HCT116 (cell line): ENCODE results near the gene ACOXL. TPM values are rescaled to one million over a fixed set of nuclear protein-coding genes. Genes with fewer than 3 reads are reported as not detected.

Experiments used
- ATAC-seq: fragments of 200-7000 bp; cut with Tn5 transposase; 2 replicates; pipeline ENCODE4 v1.9.1; 2020; ENCODE audit warnings: mild to moderate bottlenecking, moderate library complexity
- BruUV-seq: library from RNA; stranded (reverse); fragments of 400-500 nt; replicated peaks from 2 replicates; lab custom pipeline; 2021; lab: Mats Ljungman, UMichigan
- CTCF ChIA-PET: fragments of 300-600 bp; sonication (Branson Sonifier 250); formaldehyde crosslinking; loops from one replicate; lab custom pipeline; 2021; ENCODE audit warnings: antibody characterized with exemption; lab: Charles Lee
- POLR2A ChIA-PET: fragments of 300-600, 350-600 bp; sonication (Branson Sonifier 250); formaldehyde crosslinking; loops from one replicate; lab custom pipeline; 2021; ENCODE audit warnings: antibody characterized with exemption; lab: Charles Lee
- RAD21 ChIA-PET, 2 experiments: fragments of 300-600 bp; sonication (Branson Sonifier 250); formaldehyde crosslinking; loops; one replicate each; lab custom pipeline; 2023; ENCODE audit warnings: low total read pairs in 2 of 2; ENCODE audit not compliant: uncharacterized antibody in 2 of 2, unreplicated experiment in 2 of 2, low non-redundant PET in 1 of 2; lab: Charles Lee
- DNase-seq: peaks from one replicate; pipeline ENCODE4 v3.0.0-alpha.2; 2010; ENCODE audit warnings: low read depth, low spot score
- H2AFZ ChIP-seq: fragments of 200-600 bp; shearing (Covaris generic), sonication (generic); 2 replicates; pipeline ENCODE4 v1.6.1; 2017; ENCODE audit warnings: low read depth, mixed run types, mixed read lengths, antibody characterized with exemption, low read length; ENCODE audit not compliant: poor library complexity, severe bottlenecking
- H3K27ac ChIP-seq: 2 replicates; pipeline ENCODE4 v1.5.1; 2012; ENCODE audit warnings: low read depth, low read length
- H3K27me3 ChIP-seq: fragments of 200-600 bp; sonication (generic); 2 replicates; pipeline ENCODE4 v1.6.1; 2016; ENCODE audit warnings: mixed run types, low read length, mixed read lengths; ENCODE audit not compliant: insufficient read depth
- H3K36me3 ChIP-seq, 2 experiments: fragments of 200-500 bp in 1 of 2; fragments of 200-600 bp in 1 of 2; sonication (Bioruptor generic) in 1 of 2; sonication (generic) in 1 of 2; 2 replicates each; pipeline versions ENCODE4 v1.5.1 to v1.6.1; 2014 to 2016; ENCODE audit warnings: low read length in 2 of 2, inconsistent platforms in 1 of 2, mixed read lengths in 1 of 2, mixed run types in 1 of 2; ENCODE audit not compliant: insufficient read depth in 2 of 2, control insufficient read depth in 1 of 2
- H3K4me1 ChIP-seq, 2 experiments: fragments of 200-600 bp in 1 of 2; sonication (generic) in 1 of 2; 2 replicates each; pipeline versions ENCODE4 v1.5.1 to v1.6.1; 2012 to 2017; ENCODE audit warnings: low read length in 2 of 2, inconsistent platforms in 1 of 2, mild to moderate bottlenecking in 1 of 2, mixed read lengths in 1 of 2, mixed run types in 1 of 2, moderate library complexity in 1 of 2; ENCODE audit not compliant: insufficient read depth in 2 of 2, control insufficient read depth in 1 of 2
- H3K4me2 ChIP-seq: fragments of 200-600 bp; sonication (generic); 2 replicates; pipeline ENCODE4 v1.6.1; 2017; ENCODE audit warnings: mixed run types, low read length, mixed read lengths
- H3K4me3 ChIP-seq, 2 experiments: fragments of 200-600 bp in 1 of 2; sonication (generic) in 1 of 2; replicated peaks in 1 of 2; 2 replicates each; pipeline ENCODE4 v1.5.1; 2011 to 2016; ENCODE audit warnings: low read length in 2 of 2, control low read depth in 1 of 2, low read depth in 1 of 2, mild to moderate bottlenecking in 1 of 2, mixed read lengths in 1 of 2, mixed run types in 1 of 2
- H3K79me2 ChIP-seq: fragments of 200-600 bp; sonication (generic); 2 replicates; pipeline ENCODE4 v1.6.1; 2017; ENCODE audit warnings: mild to moderate bottlenecking, mixed run types, low read length, moderate library complexity, mixed read lengths; ENCODE audit not compliant: insufficient read depth
- H3K9ac ChIP-seq: fragments of 200-600 bp; sonication (generic); 2 replicates; pipeline ENCODE4 v1.6.1; 2016; ENCODE audit warnings: low read length, mixed read lengths
- H3K9me2 ChIP-seq: fragments of 200-600 bp; sonication (generic), shearing (Covaris generic); 2 replicates; pipeline ENCODE4 v1.6.1; 2017; ENCODE audit warnings: mixed run types, mild to moderate bottlenecking, moderate library complexity; ENCODE audit not compliant: insufficient read depth
- H3K9me3 ChIP-seq, 2 experiments: fragments of 200-500 bp in 1 of 2; fragments of 200-600 bp in 1 of 2; sonication (Bioruptor generic) in 1 of 2; sonication (generic) in 1 of 2; 2 replicates each; pipeline ENCODE4 v1.6.1; 2014 to 2017; ENCODE audit warnings: low read length in 2 of 2, mixed read lengths in 2 of 2, inconsistent platforms in 1 of 2, low read depth in 1 of 2, mild to moderate bottlenecking in 1 of 2, mixed run types in 1 of 2, moderate library complexity in 1 of 2; ENCODE audit not compliant: control insufficient read depth in 1 of 2, insufficient read depth in 1 of 2
- H4K20me1 ChIP-seq: fragments of 200-600 bp; sonication (generic), shearing (Covaris generic); 2 replicates; pipeline ENCODE4 v1.6.1; 2017; ENCODE audit warnings: mixed run types, mild to moderate bottlenecking, moderate library complexity; ENCODE audit not compliant: insufficient read depth
- CBX3 ChIP-seq: IDR thresholded peaks from 2 replicates; pipeline ENCODE4 v1.6.1; 2012; ENCODE audit warnings: low read depth
- CEBPB ChIP-seq: IDR thresholded peaks from 2 replicates; pipeline ENCODE4 v1.6.1; 2012; ENCODE audit warnings: low read depth
- EGR1 ChIP-seq: IDR thresholded peaks from 2 replicates; pipeline ENCODE4 v1.6.1; 2012; ENCODE audit warnings: low read depth
- FOSL1 ChIP-seq: IDR thresholded peaks from 2 replicates; pipeline ENCODE4 v1.6.1; 2012; ENCODE audit warnings: low read depth
- JUND ChIP-seq: IDR thresholded peaks from 2 replicates; pipeline ENCODE4 v1.6.1; 2012
- POLR2A ChIP-seq: IDR thresholded peaks from 2 replicates; pipeline ENCODE4 v1.7.0; 2011; ENCODE audit warnings: borderline replicate concordance; ENCODE audit not compliant: insufficient read depth, insufficient read length; ENCODE audit errors: extremely low read depth
- POLR2AphosphoS5 ChIP-seq: IDR thresholded peaks from 2 replicates; pipeline ENCODE4 v1.6.1; 2011; ENCODE audit warnings: mild to moderate bottlenecking, low read depth, low read length, moderate library complexity
- SIN3A ChIP-seq: IDR thresholded peaks from 2 replicates; pipeline ENCODE4 v1.6.1; 2012; ENCODE audit warnings: low read depth
- SP1 ChIP-seq: IDR thresholded peaks from 2 replicates; pipeline ENCODE4 v1.6.1; 2012; ENCODE audit warnings: low read depth
- SRF ChIP-seq: IDR thresholded peaks from 2 replicates; pipeline ENCODE4 v1.6.1; 2012; ENCODE audit warnings: low read depth
- YY1 ChIP-seq: IDR thresholded peaks from 2 replicates; pipeline ENCODE4 v1.6.1; 2011; ENCODE audit warnings: low read length, low read depth, moderate library complexity, mild to moderate bottlenecking; ENCODE audit not compliant: insufficient replicate concordance; ENCODE audit errors: extremely low read depth
- ZFX ChIP-seq: fragments of 450-650 bp; IDR thresholded peaks from 2 replicates; pipeline ENCODE4 v1.6.1; 2017
- intact Hi-C: fragments of 100-400 bp; cut with micrococcal nuclease; formaldehyde crosslinking; loops from 2 replicates; pipeline ENCODE4 v1.10.0; 2022
- total RNA-seq: library from RNA; stranded (reverse); gene quantifications from one replicate; pipeline ENCODE4 v1.2.1, GENCODE V29; 2021; ENCODE audit not compliant: unreplicated experiment
- TF ChIP-seq, protein P1 (sequence below), 3 experiments: fragments of 200-600 bp in 1 of 3; sonication (generic) in 1 of 3; IDR thresholded peaks in 2 of 3; conservative IDR thresholded peaks in 1 of 3; 2 replicates each; pipeline ENCODE4 v1.5.1; 2012 to 2017; ENCODE audit warnings: low read depth in 2 of 3, low read length in 2 of 3, antibody characterized with exemption in 1 of 3, borderline replicate concordance in 1 of 3, control low read depth in 1 of 3, mild to moderate bottlenecking in 1 of 3, mixed read lengths in 1 of 3, mixed run types in 1 of 3, moderate library complexity in 1 of 3; ENCODE audit not compliant: insufficient read depth in 1 of 3
- TF ChIP-seq, protein P2 (sequence below): IDR thresholded peaks from 2 replicates; pipeline ENCODE4 v1.6.1; 2012
- TF ChIP-seq, protein P3 (sequence below): IDR thresholded peaks from 2 replicates; pipeline ENCODE4 v1.6.1; 2011; ENCODE audit warnings: mild to moderate bottlenecking, low read length, moderate library complexity; ENCODE audit not compliant: insufficient replicate concordance; ENCODE audit errors: extremely low read depth
- TF ChIP-seq, protein P4 (sequence below): IDR thresholded peaks from 2 replicates; pipeline ENCODE4 v1.6.1; 2012

ACOXL gene
- total RNA-seq, 1 experiment from 2014 or later: 5.5 TPM

DNA sequence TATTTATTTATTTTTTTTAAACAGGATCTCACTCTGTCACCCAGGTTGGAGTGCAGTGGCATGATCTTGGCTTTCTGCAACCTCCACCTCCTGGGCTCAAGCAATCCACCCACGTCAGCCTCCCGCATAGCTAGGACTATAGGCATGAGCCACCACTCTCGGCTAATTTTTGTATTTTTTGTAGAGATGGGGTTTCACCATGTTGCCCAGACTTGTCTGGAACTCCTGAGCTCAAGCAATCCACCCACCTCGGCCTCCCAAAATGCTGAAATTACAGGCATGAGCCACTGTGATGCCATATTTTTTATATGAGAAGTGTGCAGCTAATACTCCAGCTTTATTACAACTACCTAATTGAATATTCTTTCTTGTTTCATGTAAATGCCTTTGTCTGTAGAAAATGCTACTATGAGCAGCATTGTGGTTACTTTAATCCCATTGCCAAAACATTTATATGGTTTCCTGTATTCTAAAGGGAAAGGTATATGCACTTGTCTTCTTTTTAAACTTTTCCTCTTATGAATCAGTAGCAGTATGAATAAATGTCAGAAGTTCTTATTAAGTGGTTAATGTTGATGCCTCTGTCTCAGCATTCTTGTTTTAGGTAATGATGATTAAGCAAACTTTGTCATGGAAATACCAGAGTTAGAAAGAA, 378.9 kb downstream of the ACOXL start:
- ATAC-seq: no peak
- Histone ChIP-seq H3K27me3 (no peaks in the 10 kb centered on the region), H3K4me2 (no peak overlapping the region), H3K4me1 (peaks cover 1 to 16% of the 10 kb centered on the region in 2 experiments), H3K4me3 (no peak overlapping the region), H3K27ac (no peak overlapping the region), H3K9me2 (no peaks in the 10 kb centered on the region), H3K36me3 (no peaks in the 10 kb centered on the region), H3K9ac (no peak overlapping the region), H4K20me1 (no peaks in the 10 kb centered on the region), H2AFZ (no peak overlapping the region), H3K79me2 (no peaks in the 10 kb centered on the region), H3K9me3 (no peaks in the 10 kb centered on the region)
- ChIA-PET POLR2A (interaction anchor here (1.2 kb wide), 1 partner anchor 9 kb away, joined by 4 read pairs; the partner anchor contains the start of gene BCL2L11), CTCF (no interaction called here), RAD21 (no interaction called here)
- BruUV-seq: no TSS peak
- intact Hi-C loops: no loop called here
- TF ChIP-seq JUND (no peak), SIN3A (no peak), SP1 (no peak), POLR2AphosphoS5 (no peak), FOSL1 (no peak), CBX3 (no peak), SRF (no peak), CEBPB (no peak), YY1 (no peak), EGR1 (no peak), ZFX (no peak), POLR2A (no peak)
- TF ChIP-seq, protein P1, sequence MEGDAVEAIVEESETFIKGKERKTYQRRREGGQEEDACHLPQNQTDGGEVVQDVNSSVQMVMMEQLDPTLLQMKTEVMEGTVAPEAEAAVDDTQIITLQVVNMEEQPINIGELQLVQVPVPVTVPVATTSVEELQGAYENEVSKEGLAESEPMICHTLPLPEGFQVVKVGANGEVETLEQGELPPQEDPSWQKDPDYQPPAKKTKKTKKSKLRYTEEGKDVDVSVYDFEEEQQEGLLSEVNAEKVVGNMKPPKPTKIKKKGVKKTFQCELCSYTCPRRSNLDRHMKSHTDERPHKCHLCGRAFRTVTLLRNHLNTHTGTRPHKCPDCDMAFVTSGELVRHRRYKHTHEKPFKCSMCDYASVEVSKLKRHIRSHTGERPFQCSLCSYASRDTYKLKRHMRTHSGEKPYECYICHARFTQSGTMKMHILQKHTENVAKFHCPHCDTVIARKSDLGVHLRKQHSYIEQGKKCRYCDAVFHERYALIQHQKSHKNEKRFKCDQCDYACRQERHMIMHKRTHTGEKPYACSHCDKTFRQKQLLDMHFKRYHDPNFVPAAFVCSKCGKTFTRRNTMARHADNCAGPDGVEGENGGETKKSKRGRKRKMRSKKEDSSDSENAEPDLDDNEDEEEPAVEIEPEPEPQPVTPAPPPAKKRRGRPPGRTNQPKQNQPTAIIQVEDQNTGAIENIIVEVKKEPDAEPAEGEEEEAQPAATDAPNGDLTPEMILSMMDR (IDR thresholded peaks at IDR 0.05 in 2 of 3, conservative IDR thresholded peaks at IDR 0.05 in 1 of 3; ENCODE audit: borderline replicate concordance in 1 of 3, insufficient read depth in 1 of 3, low read depth in 2 of 3, low read length in 2 of 3): no peak
- TF ChIP-seq, protein P2, sequence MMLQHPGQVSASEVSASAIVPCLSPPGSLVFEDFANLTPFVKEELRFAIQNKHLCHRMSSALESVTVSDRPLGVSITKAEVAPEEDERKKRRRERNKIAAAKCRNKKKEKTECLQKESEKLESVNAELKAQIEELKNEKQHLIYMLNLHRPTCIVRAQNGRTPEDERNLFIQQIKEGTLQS: no peak
- TF ChIP-seq, protein P3, sequence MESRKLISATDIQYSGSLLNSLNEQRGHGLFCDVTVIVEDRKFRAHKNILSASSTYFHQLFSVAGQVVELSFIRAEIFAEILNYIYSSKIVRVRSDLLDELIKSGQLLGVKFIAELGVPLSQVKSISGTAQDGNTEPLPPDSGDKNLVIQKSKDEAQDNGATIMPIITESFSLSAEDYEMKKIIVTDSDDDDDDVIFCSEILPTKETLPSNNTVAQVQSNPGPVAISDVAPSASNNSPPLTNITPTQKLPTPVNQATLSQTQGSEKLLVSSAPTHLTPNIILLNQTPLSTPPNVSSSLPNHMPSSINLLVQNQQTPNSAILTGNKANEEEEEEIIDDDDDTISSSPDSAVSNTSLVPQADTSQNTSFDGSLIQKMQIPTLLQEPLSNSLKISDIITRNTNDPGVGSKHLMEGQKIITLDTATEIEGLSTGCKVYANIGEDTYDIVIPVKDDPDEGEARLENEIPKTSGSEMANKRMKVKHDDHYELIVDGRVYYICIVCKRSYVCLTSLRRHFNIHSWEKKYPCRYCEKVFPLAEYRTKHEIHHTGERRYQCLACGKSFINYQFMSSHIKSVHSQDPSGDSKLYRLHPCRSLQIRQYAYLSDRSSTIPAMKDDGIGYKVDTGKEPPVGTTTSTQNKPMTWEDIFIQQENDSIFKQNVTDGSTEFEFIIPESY: no peak
- TF ChIP-seq, protein P4, sequence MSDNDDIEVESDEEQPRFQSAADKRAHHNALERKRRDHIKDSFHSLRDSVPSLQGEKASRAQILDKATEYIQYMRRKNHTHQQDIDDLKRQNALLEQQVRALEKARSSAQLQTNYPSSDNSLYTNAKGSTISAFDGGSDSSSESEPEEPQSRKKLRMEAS: no peak
- DNase-seq: no peak
